GM12878 (cell line): Measurements from ENCODE around the gene CHST13.

Experiments used
- ASH2L ChIP-seq: fragments of 300-600, 200-600 bp; sonication (generic); IDR thresholded peaks from 2 replicates; pipeline ENCODE4 v1.6.1; 2017; ENCODE audit warnings: low read depth, mild to moderate bottlenecking, borderline replicate concordance
- BMI1 ChIP-seq: fragments of 450-650 bp; IDR thresholded peaks from 2 replicates; pipeline ENCODE4 v1.6.1; 2016; ENCODE audit warnings: mild to moderate bottlenecking, moderate library complexity, borderline replicate concordance
- ESRRA ChIP-seq: IDR thresholded peaks from 2 replicates; pipeline ENCODE4 v1.6.1; 2012; ENCODE audit warnings: mild to moderate bottlenecking, low read length, improper control_type of control experiment
- EZH2 ChIP-seq: IDR thresholded peaks from 2 replicates; pipeline ENCODE4 v1.6.1; 2012; ENCODE audit warnings: low read depth, mild to moderate bottlenecking, control low read depth, inconsistent platforms, low read length, borderline replicate concordance; ENCODE audit not compliant: control insufficient read depth
- KDM1A ChIP-seq: fragments of 200-600 bp; sonication (generic); IDR thresholded peaks from 2 replicates; pipeline ENCODE4 v1.6.1; 2016; ENCODE audit warnings: borderline replicate concordance
- MXI1 ChIP-seq: fragments of 150-350 bp; IDR thresholded peaks from 2 replicates; pipeline ENCODE4 v1.6.1; 2011; ENCODE audit warnings: low read depth, mild to moderate bottlenecking, inconsistent platforms, low read length, improper control_type of control experiment
- NFIC ChIP-seq: IDR thresholded peaks from 2 replicates; pipeline ENCODE4 v1.6.1; 2012; ENCODE audit warnings: low read depth, mild to moderate bottlenecking, inconsistent platforms, low read length, moderate library complexity
- POLR2AphosphoS2 ChIP-seq: IDR thresholded peaks from 2 replicates; pipeline ENCODE4 v1.6.1; 2011; ENCODE audit warnings: low read depth, mild to moderate bottlenecking, low read length, improper control_type of control experiment, moderate library complexity
- POLR2AphosphoS5 ChIP-seq: IDR thresholded peaks from 2 replicates; pipeline ENCODE4 v1.6.1; 2011; ENCODE audit warnings: mild to moderate bottlenecking, low read length, inconsistent platforms
- SMC3 ChIP-seq: IDR thresholded peaks from 2 replicates; pipeline ENCODE4 v1.6.1; 2011; ENCODE audit warnings: low read length, improper control_type of control experiment, borderline replicate concordance
- TCF7 ChIP-seq: IDR thresholded peaks from 2 replicates; pipeline ENCODE4 v1.6.1; 2014; ENCODE audit warnings: antibody characterized with exemption, borderline replicate concordance
- TF ChIP-seq, protein P1 (sequence below), 3 experiments: IDR thresholded peaks in 2 of 3; conservative IDR thresholded peaks in 1 of 3; 2 replicates each; pipeline ENCODE4 v1.5.1; 2011; ENCODE audit warnings: low read depth in 3 of 3, low read length in 3 of 3, mild to moderate bottlenecking in 3 of 3, control low read depth in 2 of 3, moderate library complexity in 2 of 3, inconsistent platforms in 1 of 3, mixed read lengths in 1 of 3; ENCODE audit not compliant: control insufficient read depth in 2 of 3, insufficient read depth in 1 of 3; ENCODE audit errors: extremely low read depth in 1 of 3
- TF ChIP-seq, protein P2 (sequence below): IDR thresholded peaks from 2 replicates; pipeline ENCODE4 v1.6.1; 2011; ENCODE audit warnings: low read depth, mild to moderate bottlenecking, low read length, moderate library complexity, borderline replicate concordance; ENCODE audit errors: extremely low read depth

DNA sequence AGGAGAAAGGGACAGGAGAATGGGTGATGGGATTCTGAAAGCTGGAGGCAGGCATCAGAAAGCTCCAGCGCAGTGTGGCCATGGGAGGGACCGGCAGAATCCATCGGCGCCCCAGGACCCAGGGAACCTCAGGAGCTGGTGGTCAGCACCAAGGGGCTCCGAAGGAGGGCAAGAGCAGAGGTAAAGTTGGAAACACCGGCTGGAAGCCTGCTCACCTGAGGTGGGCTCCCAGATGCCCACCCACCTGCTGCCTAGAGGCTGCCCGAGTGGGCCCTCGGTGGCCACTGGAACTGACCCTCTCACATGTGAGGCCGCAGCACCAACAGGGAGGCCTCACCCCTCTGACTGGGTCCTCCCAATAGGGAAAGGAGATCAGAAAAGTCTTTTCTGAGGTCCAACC is 38.0 kb upstream of the CHST13 start:
- TF ChIP-seq SMC3 (no peak), NFIC (no peak), ASH2L (no peak), POLR2AphosphoS5 (no peak), TCF7 (no peak), POLR2AphosphoS2 (no peak), MXI1 (no peak), BMI1 (no peak), ESRRA (no peak), KDM1A (no peak), EZH2 (no peak)
- TF ChIP-seq, protein P1, sequence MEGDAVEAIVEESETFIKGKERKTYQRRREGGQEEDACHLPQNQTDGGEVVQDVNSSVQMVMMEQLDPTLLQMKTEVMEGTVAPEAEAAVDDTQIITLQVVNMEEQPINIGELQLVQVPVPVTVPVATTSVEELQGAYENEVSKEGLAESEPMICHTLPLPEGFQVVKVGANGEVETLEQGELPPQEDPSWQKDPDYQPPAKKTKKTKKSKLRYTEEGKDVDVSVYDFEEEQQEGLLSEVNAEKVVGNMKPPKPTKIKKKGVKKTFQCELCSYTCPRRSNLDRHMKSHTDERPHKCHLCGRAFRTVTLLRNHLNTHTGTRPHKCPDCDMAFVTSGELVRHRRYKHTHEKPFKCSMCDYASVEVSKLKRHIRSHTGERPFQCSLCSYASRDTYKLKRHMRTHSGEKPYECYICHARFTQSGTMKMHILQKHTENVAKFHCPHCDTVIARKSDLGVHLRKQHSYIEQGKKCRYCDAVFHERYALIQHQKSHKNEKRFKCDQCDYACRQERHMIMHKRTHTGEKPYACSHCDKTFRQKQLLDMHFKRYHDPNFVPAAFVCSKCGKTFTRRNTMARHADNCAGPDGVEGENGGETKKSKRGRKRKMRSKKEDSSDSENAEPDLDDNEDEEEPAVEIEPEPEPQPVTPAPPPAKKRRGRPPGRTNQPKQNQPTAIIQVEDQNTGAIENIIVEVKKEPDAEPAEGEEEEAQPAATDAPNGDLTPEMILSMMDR (IDR thresholded peaks at IDR 0.05 in 2 of 3, conservative IDR thresholded peaks at IDR 0.05 in 1 of 3; ENCODE audit: control insufficient read depth in 2 of 3, extremely low read depth in 1 of 3, insufficient read depth in 1 of 3, low read depth in 3 of 3, low read length in 3 of 3) = no peak
- TF ChIP-seq, protein P2, sequence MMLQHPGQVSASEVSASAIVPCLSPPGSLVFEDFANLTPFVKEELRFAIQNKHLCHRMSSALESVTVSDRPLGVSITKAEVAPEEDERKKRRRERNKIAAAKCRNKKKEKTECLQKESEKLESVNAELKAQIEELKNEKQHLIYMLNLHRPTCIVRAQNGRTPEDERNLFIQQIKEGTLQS = no peak
